Measurements from ENCODE around the gene PCDH9.

Gene PCDH9

DNA sequence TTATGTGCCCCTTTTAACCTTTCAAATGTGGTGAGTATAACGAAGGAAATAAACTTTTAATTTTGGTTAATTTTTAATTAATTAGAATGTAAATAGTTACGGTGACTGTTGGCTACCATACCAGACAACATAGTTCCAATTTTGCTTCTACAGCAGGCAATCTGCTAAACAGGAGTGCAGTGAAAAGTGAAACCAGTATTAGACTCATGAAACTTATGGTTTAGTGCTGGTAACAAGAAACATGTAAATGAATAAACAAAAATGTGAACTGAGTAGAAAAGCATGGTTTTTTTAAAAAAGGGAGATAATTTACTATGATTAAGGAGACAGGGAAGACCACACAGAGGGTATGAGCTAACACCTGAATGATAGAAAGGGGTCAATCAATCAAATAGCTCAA lies 478.4 kb downstream of the PCDH9 start:
- Histone ChIP-seq H3K4me2 (ENCODE audit: low read length) (no peak overlapping the region), H3F3A (ENCODE audit: insufficient read depth, low read length) (no peaks in the 10 kb centered on the region), H3K79me2 (ENCODE audit: insufficient read depth, low read length) (no peaks in the 10 kb centered on the region), H3K9me3 (ENCODE audit: low read length) (peaks cover 27% of the 10 kb centered on the region), H2AFZ (ENCODE audit: low read length) (peak overlapping the region; percentile 92), H3K36me3 (ENCODE audit: insufficient read depth, low read length) (no peaks in the 10 kb centered on the region), H3K4me3 (ENCODE audit: low read depth, low read length, poor library complexity, severe bottlenecking) (no peak overlapping the region), H3K27me3 (ENCODE audit: insufficient read depth, low read length) (no peaks in the 10 kb centered on the region), H4K20me1 (ENCODE audit: insufficient read depth, low read length) (no peaks in the 10 kb centered on the region), H3K4me1 (ENCODE audit: insufficient read depth, low read length, severe bottlenecking) (peaks cover 16% of the 10 kb centered on the region), H3K9me2 (ENCODE audit: low read depth, low read length) (no peaks in the 10 kb centered on the region), H3K27ac (ENCODE audit: low read depth, low read length, poor library complexity, severe bottlenecking) (no peak overlapping the region), H3K9ac (ENCODE audit: low read length) (no peak overlapping the region)
- no peak for TF ChIP-seq EZH2 (IDR thresholded peaks at IDR 0.05; ENCODE audit: borderline replicate concordance, low read length)

GRCh38 chr13:66748712-66749111 lies 481.4 kb downstream of the PCDH9 start:
- Histone ChIP-seq H3K4me3 (ENCODE audit: low read depth, low read length, poor library complexity, severe bottlenecking) (no peak overlapping the region), H3K79me2 (ENCODE audit: insufficient read depth, low read length) (no peaks in the 10 kb centered on the region), H3K27me3 (ENCODE audit: insufficient read depth, low read length) (no peaks in the 10 kb centered on the region), H3K9me2 (ENCODE audit: low read depth, low read length) (no peaks in the 10 kb centered on the region), H3K4me2 (ENCODE audit: low read length) (no peak overlapping the region), H4K20me1 (ENCODE audit: insufficient read depth, low read length) (no peaks in the 10 kb centered on the region), H3F3A (ENCODE audit: insufficient read depth, low read length) (no peaks in the 10 kb centered on the region), H2AFZ (ENCODE audit: low read length) (no peak overlapping the region), H3K4me1 (ENCODE audit: insufficient read depth, low read length, severe bottlenecking) (peaks cover 16% of the 10 kb centered on the region), H3K9ac (ENCODE audit: low read length) (no peak overlapping the region), H3K36me3 (ENCODE audit: insufficient read depth, low read length) (no peaks in the 10 kb centered on the region), H3K27ac (ENCODE audit: low read depth, low read length, poor library complexity, severe bottlenecking) (no peak overlapping the region), H3K9me3 (ENCODE audit: low read length) (peaks cover 27% of the 10 kb centered on the region)
- TF ChIP-seq EZH2 (IDR thresholded peaks at IDR 0.05; ENCODE audit: borderline replicate concordance, low read length): no peak
- TF ChIP-seq CTCF (IDR thresholded peaks at IDR 0.05; ENCODE audit: low read length): no peak

- Histone ChIP-seq H3K9me3 (ENCODE audit: low read length) (peaks cover 22% of the 10 kb centered on the region), H3F3A (ENCODE audit: insufficient read depth, low read length) (no peaks in the 10 kb centered on the region), H3K9me2 (ENCODE audit: low read depth, low read length) (no peaks in the 10 kb centered on the region), H3K4me1 (ENCODE audit: insufficient read depth, low read length, severe bottlenecking) (peaks cover 4% of the 10 kb centered on the region), H3K27me3 (ENCODE audit: insufficient read depth, low read length) (no peaks in the 10 kb centered on the region), H3K4me2 (ENCODE audit: low read length) (no peak overlapping the region), H3K4me3 (ENCODE audit: low read depth, low read length, poor library complexity, severe bottlenecking) (no peak overlapping the region), H4K20me1 (ENCODE audit: insufficient read depth, low read length) (no peaks in the 10 kb centered on the region), H2AFZ (ENCODE audit: low read length) (no peak overlapping the region), H3K79me2 (ENCODE audit: insufficient read depth, low read length) (no peaks in the 10 kb centered on the region), H3K36me3 (ENCODE audit: insufficient read depth, low read length) (no peaks in the 10 kb centered on the region), H3K27ac (ENCODE audit: low read depth, low read length, poor library complexity, severe bottlenecking) (no peak overlapping the region), H3K9ac (ENCODE audit: low read length) (no peak overlapping the region)
- TF ChIP-seq CTCF (IDR thresholded peaks at IDR 0.05; ENCODE audit: low read length) (no peak), EZH2 (IDR thresholded peaks at IDR 0.05; ENCODE audit: borderline replicate concordance, low read length) (no peak)
These were observed 484.8 kb downstream of the PCDH9 start for GRCh38 chr13:66745307-66745706.

DNA sequence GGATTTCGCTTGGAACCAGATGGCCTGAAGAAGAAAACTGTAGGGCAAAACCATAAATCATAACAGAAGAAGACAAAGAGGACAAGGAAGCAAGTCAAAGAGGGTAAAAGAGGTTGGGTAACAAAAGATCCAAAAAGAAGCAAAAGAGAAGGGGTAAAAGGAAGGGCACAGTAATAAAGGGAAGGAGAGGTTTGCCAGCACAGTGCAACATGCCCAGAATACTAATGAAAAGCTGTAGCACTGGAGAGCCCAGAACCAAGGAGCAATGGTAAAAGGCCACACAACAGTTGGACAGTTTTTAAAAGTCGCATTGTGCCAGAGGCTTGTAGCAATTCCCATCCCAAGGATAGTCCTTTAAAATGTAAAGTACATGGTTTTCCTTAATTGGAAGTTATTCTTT lies 506.6 kb downstream of the PCDH9 start:
- Histone ChIP-seq H3K4me3 (ENCODE audit: low read depth, low read length, poor library complexity, severe bottlenecking) (no peak overlapping the region), H2AFZ (ENCODE audit: low read length) (peak overlapping the region; percentile 35; the same call in 1 of the 2 replicates), H3K36me3 (ENCODE audit: insufficient read depth, low read length) (no peaks in the 10 kb centered on the region), H3K79me2 (ENCODE audit: insufficient read depth, low read length) (no peaks in the 10 kb centered on the region), H3K4me2 (ENCODE audit: low read length) (no peak overlapping the region), H3K27me3 (ENCODE audit: insufficient read depth, low read length) (no peaks in the 10 kb centered on the region), H4K20me1 (ENCODE audit: insufficient read depth, low read length) (no peaks in the 10 kb centered on the region), H3K9me2 (ENCODE audit: low read depth, low read length) (no peaks in the 10 kb centered on the region), H3K27ac (ENCODE audit: low read depth, low read length, poor library complexity, severe bottlenecking) (no peak overlapping the region), H3K4me1 (ENCODE audit: insufficient read depth, low read length, severe bottlenecking) (peaks cover 16% of the 10 kb centered on the region), H3F3A (ENCODE audit: insufficient read depth, low read length) (no peaks in the 10 kb centered on the region), H3K9me3 (ENCODE audit: low read length) (0 out of 2 replicates have a peak, but pooled peaks cover 3% of the 10 kb centered on the region), H3K9ac (ENCODE audit: low read length) (no peak overlapping the region)
- TF ChIP-seq CTCF (IDR thresholded peaks at IDR 0.05; ENCODE audit: low read length) (no peak), EZH2 (IDR thresholded peaks at IDR 0.05; ENCODE audit: borderline replicate concordance, low read length) (no peak)

All from OCI-LY1 (cell line).